ENCODE measurements around the gene SLC33A1.

Gene SLC33A1

DNA sequence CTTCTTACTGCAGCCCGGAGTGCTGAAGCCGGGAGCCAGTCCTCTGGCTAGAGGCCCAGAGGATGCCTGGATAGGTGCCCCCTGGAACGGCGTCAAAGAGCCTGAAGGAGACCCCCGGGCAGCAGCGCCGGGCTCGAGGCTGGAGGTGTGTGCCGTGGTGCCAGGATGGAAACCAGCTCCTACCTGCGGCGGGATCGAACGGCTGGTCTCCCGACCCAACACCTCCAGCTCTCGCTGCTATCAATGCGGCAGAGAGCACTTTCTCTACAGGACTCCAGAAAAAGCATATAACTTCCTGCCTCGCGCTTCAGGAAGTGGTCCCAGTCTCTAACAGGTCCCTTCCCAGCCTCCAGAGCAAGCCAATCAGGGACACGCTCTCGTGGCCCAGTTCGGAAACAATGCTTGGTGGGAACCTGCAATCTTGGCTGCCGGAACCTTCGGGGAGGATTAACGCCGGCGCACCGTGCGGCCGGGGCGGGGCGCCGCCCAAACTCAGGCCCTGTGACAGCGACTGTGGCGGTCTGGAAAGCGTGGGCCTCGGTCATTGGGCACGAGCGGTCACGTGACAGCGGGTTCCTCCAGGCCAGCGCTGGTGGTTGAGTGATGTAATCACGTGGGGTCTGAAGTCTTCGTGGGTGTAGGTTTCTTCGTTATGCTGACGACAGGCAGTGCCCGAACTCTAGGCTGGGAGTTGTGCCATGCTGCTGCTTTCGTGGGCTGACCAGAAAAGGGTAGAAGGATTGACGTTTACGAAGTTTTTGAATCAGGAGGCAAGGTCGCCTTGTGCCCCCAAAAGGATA lies at the start of gene SLC33A1:
Gene SLC33A1 (minus strand): TSS at position 287 of the 800 bp plus-strand sequence. CDS start 430 bp downstream, outside the sequence.
- Histone ChIP-seq H4K20me1 (ENCODE audit: insufficient read depth) (peaks cover 9% of the 10 kb centered on the region; the same call in 1 of the 2 replicates), H3K27ac (peak within 1 kb of the TSS; percentile 94), H3K27me3 (ENCODE audit: insufficient read depth, low read depth) (no peaks in the 10 kb centered on the region), H3K4me1 (ENCODE audit: low read depth, poor library complexity, severe bottlenecking) (peaks cover 37% of the 10 kb centered on the region), H3K4me2 (peak within 1 kb of the TSS; percentile 97), H3K4me3 (IDR thresholded peaks at IDR 0.05; ENCODE audit: insufficient read depth, low read depth, low read length) (peak within 1 kb of the TSS; percentile 96), H2AFZ (ENCODE audit: low read depth) (peak within 1 kb of the TSS; percentile 80), H3K9ac (peak within 1 kb of the TSS; percentile 94), H3K79me2 (ENCODE audit: insufficient read depth, low read depth) (peaks cover 45% of the 10 kb centered on the region), H3K36me3 (ENCODE audit: insufficient read depth) (no peaks in the 10 kb centered on the region)
- TF ChIP-seq, protein P1, sequence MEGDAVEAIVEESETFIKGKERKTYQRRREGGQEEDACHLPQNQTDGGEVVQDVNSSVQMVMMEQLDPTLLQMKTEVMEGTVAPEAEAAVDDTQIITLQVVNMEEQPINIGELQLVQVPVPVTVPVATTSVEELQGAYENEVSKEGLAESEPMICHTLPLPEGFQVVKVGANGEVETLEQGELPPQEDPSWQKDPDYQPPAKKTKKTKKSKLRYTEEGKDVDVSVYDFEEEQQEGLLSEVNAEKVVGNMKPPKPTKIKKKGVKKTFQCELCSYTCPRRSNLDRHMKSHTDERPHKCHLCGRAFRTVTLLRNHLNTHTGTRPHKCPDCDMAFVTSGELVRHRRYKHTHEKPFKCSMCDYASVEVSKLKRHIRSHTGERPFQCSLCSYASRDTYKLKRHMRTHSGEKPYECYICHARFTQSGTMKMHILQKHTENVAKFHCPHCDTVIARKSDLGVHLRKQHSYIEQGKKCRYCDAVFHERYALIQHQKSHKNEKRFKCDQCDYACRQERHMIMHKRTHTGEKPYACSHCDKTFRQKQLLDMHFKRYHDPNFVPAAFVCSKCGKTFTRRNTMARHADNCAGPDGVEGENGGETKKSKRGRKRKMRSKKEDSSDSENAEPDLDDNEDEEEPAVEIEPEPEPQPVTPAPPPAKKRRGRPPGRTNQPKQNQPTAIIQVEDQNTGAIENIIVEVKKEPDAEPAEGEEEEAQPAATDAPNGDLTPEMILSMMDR (conservative IDR thresholded peaks at IDR 0.05; ENCODE audit: low read depth, low read length) = no peak

DNA sequence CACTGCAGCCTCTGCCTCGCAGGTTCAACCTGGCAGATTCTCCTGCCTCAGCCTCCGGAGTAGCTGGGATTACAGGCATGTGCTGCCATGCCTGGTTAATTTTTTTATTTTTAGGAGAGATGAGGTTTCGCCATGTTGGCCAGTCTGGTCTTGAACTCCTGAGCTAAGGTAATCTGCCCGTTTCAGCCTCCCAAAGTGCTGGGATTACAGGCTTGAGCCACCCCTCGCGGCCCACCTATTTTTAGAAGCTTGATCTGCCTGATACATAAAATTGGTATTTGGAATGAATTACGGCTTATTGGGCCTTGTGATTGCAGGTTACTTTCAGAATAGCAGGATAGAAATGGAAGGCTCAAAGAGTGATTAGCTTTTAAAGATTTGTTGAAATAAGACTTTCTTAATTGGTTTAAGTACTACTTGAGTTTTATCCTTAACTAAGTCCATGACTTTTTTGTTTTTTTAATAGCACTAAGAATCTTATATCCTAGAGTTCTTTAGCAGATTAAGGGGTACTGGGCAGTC lies 41.2 kb upstream of the SLC33A1 start:
- H4K20me1 ChIP-seq (ENCODE audit: insufficient read depth) = peaks cover 7% of the 10 kb centered on the region; the same call in 1 of the 2 replicates
- H3K36me3 ChIP-seq (ENCODE audit: insufficient read depth) = peaks cover 6% of the 10 kb centered on the region; the same call in 1 of the 2 replicates
- no peak overlapping the region for H3K27ac ChIP-seq
- peaks cover 35% of the 10 kb centered on the region; the same call in 1 of the 2 replicates for H3K79me2 ChIP-seq (ENCODE audit: insufficient read depth, low read depth)
- no peak overlapping the region for H3K9ac ChIP-seq
- peaks cover 8% of the 10 kb centered on the region for H3K4me1 ChIP-seq (ENCODE audit: low read depth, poor library complexity, severe bottlenecking)
- TF ChIP-seq, protein P1 (conservative IDR thresholded peaks at IDR 0.05; ENCODE audit: low read depth, low read length) = no peak
- no peaks in the 10 kb centered on the region for H3K27me3 ChIP-seq (ENCODE audit: insufficient read depth, low read depth)
- H2AFZ ChIP-seq (ENCODE audit: low read depth) = no peak overlapping the region
- H3K4me2 ChIP-seq = no peak overlapping the region
- no peak overlapping the region for H3K4me3 ChIP-seq (IDR thresholded peaks at IDR 0.05; ENCODE audit: insufficient read depth, low read depth, low read length)

DNA sequence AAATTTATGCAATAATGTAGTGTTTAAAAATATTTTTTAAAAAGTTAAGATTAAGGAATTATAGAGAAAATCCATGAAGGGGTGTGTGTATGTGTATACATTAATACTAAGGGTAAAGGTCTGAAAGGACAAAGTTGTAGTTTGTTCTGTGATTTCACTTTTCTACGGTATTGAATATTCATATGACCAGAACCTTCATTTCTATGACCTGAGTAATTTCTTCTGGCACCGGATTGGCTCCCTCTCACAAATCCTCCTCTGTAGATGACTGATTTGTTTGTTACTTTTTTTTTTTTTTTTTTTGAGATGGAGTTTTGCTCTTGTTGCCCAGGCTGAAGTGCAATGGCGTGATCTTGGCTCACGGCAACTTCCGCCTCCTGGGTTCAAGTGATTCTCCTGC lies 37.1 kb upstream of the SLC33A1 start:
- Histone ChIP-seq H3K79me2 (ENCODE audit: insufficient read depth, low read depth) (peaks cover 74% of the 10 kb centered on the region), H4K20me1 (ENCODE audit: insufficient read depth) (peaks cover 33% of the 10 kb centered on the region), H3K27me3 (ENCODE audit: insufficient read depth, low read depth) (no peaks in the 10 kb centered on the region), H2AFZ (ENCODE audit: low read depth) (no peak overlapping the region), H3K4me2 (no peak overlapping the region), H3K36me3 (ENCODE audit: insufficient read depth) (peaks cover 6% of the 10 kb centered on the region; the same call in 1 of the 2 replicates), H3K4me1 (ENCODE audit: low read depth, poor library complexity, severe bottlenecking) (peaks cover 25% of the 10 kb centered on the region), H3K4me3 (IDR thresholded peaks at IDR 0.05; ENCODE audit: insufficient read depth, low read depth, low read length) (no peak overlapping the region), H3K9ac (no peak overlapping the region), H3K27ac (no peak overlapping the region)
- TF ChIP-seq, protein P1 (conservative IDR thresholded peaks at IDR 0.05; ENCODE audit: low read depth, low read length) = no peak

DNA sequence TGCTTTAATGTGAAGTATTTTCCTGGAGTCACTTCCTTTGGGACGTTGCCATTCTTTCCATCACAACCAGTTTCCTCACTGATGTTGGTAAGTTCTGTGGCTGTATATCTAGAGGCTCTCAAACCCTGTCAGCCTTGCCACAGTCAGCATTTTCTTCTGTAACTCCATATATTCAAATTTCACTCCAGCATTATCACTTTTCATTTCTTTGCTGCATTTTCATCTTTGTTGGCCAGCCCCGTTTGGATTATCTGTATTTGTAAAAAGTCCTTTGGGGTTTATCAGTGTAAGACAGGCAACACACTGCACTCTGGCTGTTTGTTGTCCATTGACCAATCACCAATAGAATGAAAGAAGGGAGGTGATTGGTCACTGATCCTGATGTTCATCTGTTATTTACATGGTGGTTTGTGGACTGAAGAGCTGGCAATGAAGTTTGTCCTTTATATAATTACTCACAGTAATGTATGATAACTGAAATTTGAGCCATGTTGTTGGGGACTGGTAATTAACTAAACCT lies 36.5 kb upstream of the SLC33A1 start:
- H3K27me3 ChIP-seq (ENCODE audit: insufficient read depth, low read depth) = no peaks in the 10 kb centered on the region
- H3K79me2 ChIP-seq (ENCODE audit: insufficient read depth, low read depth) = peaks cover 80% of the 10 kb centered on the region
- H4K20me1 ChIP-seq (ENCODE audit: insufficient read depth) = peaks cover 33% of the 10 kb centered on the region
- no peak overlapping the region for H3K4me2 ChIP-seq
- H3K4me1 ChIP-seq (ENCODE audit: low read depth, poor library complexity, severe bottlenecking) = peaks cover 25% of the 10 kb centered on the region
- H2AFZ ChIP-seq (ENCODE audit: low read depth) = no peak overlapping the region
- H3K27ac ChIP-seq = no peak overlapping the region
- H3K4me3 ChIP-seq (IDR thresholded peaks at IDR 0.05; ENCODE audit: insufficient read depth, low read depth, low read length) = no peak overlapping the region
- TF ChIP-seq, protein P1 (conservative IDR thresholded peaks at IDR 0.05; ENCODE audit: low read depth, low read length) = no peak
- H3K36me3 ChIP-seq (ENCODE audit: insufficient read depth) = peaks cover 6% of the 10 kb centered on the region; the same call in 1 of the 2 replicates
- H3K9ac ChIP-seq = no peak overlapping the region

Data from KMS-11 (cell line).